SKM-1 treated with dmso at 0.1 percent for 144 hours (cell line): ENCODE data around the gene PPP1CA.
"Not testable (repeated sequence)": the region's sequence is repeated elsewhere in the genome, so short reads cannot be mapped to it uniquely, and the experiment has no call there.

Source experiments
- DNase-seq: peaks from one replicate; lab custom pipeline; 2025; ENCODE audit not compliant: unreplicated experiment; lab: John Stamatoyannopoulos, UW

PPP1CA gene

DNA sequence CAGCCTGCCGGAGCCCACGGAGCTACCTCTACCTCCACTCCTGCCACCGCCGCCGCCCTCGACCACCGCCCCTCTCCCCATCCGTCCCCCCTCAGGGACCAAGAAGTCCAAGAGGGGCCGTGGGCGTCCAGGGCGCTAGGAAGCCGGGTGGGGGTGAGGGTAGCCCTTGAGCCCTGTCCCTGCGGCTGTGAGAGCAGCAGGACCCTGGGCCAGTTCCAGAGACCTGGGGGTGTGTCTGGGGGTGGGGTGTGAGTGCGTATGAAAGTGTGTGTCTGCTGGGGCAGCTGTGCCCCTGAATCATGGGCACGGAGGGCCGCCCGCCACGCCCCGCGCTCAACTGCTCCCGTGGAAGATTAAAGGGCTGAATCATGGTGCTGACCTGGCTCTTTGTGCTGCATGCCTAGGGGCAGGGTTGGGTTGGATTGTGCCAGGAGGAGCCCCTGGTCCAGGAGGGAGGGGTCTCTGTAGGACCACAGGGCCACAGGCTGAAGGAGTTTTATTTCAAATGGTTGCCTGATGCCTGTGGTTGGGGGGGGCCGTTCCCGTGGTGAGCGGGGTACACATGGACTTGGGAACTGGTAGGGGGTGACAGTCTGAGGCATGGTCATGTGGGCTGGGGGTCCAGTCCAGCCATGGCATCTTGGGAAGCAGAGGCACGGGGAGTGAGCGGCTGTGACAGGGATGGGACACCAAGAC is 33.5 kb upstream of the PPP1CA start:
- DNase-seq = no peak

DNA sequence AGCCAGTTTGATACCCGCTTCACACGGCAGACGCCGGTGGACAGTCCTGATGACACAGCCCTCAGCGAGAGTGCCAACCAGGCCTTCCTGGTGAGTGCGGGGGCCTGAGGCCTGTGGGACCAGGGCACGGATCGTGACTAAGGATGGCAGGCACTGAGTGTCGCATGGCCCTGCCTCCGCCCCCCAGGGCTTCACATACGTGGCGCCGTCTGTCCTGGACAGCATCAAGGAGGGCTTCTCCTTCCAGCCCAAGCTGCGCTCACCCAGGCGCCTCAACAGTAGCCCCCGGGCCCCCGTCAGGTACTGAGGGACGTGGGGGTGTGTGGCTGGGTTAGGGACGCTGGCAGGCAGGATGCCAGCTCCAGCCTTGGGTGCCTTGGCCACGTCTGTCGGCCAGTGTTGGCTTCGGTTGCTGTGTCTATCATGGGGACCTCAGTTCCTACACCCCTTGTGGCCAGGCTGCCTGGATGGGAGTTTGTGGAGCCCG is 32.8 kb upstream of the PPP1CA start:
- no peak for DNase-seq

DNA sequence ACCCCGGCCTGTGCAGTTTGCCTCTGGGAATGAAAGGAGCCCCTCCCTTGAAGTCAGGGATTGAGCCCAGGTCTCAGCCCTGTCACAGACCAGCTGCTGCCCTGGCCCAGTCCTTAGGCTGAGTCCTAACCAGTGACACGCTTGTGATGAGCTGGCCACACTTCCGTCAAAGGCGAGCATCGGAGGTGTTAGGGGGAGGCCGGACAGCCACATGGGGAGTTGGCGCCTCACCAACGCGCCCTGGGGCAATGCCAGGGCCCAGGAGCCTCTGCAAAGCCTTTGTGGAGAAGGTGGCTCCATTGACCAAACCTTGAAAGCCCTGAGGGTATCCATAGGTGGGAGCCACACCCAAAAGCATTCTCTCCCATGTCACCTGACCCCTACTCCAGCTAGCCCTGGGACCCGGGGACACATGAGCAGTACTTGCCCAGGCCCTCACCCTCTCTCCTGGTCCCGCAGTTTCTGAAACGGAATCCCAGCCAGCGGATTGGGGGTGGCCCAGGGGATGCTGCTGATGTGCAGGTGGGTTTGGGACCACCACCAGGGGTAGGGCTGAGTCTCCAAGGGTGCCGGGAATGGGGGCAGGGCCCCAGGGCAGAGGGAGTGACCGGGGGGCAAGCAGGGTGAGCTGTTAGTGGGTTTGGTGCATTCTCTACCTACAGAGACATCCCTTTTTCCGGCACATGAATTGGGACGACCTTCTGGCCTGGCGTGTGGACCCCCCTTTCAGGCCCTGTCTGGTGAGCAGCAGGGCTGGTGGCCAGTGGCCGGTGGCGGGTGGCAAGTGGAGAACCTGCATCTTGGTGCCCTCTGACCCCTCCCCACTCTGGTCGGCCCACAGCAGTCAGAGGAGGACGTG is 32.1 kb upstream of the PPP1CA start:
- no peak for DNase-seq

DNA sequence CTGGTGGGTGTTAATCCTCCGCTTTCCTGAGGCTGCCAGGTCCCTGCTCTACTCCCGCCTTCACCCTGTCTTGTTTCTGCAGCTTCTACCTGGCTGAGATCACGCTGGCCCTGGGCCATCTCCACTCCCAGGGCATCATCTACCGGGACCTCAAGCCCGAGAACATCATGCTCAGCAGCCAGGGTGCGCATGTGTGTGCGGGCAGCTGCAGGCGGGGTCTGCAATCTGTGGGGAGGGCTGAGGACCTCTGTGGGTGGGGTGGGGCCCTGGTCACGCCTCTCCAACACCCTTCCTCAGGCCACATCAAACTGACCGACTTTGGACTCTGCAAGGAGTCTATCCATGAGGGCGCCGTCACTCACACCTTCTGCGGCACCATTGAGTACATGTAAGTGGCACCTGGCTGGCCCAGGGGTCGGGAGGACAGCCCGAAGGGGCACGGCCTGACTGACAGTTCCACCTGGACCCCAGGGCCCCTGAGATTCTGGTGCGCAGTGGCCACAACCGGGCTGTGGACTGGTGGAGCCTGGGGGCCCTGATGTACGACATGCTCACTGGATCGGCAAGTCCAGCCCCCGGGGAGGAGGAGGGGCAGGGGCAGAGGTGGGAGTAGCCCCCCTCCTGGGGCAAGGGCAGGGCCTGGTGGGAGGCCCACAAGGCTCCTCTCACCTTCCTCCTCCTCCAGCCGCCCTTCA is 31.1 kb upstream of the PPP1CA start:
- no peak for DNase-seq

DNA sequence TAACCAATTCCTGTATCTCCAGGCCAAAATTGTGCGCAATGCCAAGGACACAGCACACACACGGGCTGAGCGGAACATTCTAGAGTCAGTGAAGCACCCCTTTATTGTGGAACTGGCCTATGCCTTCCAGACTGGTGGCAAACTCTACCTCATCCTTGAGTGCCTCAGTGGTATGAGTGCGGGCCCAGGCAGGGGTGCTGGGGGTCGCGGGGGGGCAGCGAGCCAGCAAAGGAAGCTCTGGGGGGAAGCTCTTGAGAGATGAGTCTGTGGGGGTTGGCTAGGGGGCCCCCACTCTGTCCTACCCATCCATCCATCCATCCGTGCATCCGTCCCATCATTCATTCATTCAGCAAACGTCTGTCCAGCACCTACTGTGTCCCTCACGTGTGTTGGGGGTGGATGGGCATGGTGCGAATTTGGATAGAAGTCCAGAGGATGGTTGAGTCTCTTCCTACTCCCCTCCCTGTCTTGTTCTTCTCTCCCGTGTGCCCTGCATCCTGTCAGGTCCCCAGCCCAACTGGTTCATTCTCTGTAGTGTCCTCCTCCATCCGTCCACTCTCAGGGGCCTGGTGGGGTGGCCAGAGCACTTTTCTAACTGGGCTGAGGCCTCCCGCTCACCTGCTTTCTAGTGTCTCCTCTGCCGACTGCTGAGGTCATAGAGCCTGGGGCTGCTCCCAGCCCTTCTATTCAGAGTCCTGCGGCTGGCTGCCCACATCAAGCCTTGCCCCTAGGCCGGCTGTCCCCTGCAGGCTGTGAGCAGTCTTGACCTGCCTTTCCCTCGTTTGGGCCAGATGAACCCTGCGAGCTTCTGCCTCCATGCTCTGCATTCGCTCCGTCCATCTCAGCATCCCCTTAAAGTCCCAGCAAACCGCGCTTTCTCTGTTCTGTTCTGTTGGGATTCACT is 29.9 kb upstream of the PPP1CA start:
- DNase-seq = no peak

DNA sequence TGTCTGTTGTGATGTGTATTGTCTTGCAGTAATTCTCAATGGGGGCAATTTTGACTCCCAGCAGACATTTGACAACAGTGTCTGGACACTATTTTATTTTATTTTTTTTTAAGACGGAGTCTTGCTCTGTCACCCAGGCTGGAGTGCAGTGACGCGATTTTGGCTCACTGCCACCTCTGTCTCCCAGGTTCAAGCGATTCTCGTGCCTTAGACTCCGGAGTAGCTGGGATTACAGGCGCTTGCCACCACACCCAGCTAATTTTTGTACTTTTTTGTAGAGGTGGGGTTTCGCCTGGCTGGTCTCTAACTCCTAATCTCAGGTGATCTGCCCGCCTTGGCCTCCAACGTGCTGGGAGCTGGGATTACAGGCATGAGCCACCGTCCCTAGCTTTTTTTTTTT is 28.1 kb upstream of the PPP1CA start:
- no peak for DNase-seq

DNA sequence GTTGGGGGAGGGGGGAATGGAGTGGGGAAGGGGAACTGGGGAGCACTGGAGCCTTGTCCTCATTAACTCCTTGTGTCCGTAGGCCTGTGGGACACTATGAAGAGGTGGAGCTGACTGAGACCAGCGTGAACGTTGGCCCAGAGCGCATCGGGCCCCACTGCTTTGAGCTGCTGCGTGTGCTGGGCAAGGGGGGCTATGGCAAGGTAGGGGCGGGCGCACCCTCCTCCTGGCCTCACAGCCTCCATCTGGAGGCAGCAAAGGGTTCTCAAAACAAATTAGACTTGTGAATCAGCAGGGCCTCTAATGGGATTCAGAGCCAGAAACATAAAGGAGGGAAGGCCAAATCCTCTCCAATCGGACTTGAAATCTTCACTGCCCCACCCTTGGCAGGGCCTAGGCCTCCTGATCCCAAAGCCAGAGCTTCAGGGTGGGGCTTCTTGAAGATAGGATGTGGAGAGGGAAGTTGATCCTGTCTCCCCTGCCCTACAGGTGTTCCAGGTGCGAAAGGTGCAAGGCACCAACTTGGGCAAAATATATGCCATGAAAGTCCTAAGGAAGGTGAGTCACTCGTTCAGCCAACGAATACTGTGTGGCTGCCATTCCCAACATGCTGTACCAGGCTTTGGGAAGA is 27.5 kb upstream of the PPP1CA start:
- no peak for DNase-seq

DNA sequence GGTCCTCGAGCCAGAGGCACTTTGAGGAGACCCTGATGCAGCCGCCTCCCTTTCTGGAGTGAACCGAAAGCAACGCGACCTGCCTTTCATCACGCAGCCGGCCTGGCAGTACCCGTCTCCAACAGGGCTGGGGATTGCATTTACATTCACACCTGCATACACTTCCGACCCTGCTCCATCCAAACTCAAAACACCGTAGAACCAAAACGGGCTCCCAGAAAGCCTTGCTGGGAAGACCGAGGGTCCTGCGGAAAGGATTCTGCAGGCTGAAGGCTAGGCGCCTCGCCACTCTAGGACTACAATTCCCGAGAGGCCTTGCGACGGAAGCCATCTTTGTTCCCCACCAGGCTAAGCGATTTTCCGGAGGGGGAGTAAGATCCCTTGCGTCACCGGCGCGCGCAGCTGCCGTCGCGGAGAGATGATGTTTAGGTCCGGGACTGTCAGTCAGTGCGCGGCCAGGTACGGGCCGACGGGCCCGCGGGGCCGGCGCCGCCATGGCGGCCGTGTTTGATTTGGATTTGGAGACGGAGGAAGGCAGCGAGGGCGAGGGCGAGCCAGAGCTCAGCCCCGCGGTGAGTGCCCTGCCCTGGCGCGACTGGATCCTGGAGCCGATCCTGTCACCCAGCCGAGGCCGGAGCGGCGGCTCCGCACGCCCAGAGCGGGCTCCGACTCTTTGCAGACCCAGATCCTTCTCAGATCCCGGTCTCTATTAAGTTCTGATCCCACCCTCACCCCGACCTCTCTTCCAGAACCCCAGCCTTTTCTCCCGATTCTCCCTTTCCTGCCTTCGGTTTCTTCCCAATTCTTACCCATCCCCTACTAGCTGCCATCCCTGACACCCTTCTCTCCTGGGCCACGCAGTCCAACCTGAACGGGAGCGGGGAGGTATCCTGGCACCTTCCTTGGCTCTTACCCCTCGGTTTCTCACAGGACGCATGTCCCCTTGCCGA is 26.7 kb upstream of the PPP1CA start, which contains the start of gene RPS6KB2:
Gene RPS6KB2 (plus strand): TSS at position 443 of the 950 bp plus-strand sequence. CDS start 52 bp downstream, at position 495.
- DNase-seq = peak; percentile 93

DNA sequence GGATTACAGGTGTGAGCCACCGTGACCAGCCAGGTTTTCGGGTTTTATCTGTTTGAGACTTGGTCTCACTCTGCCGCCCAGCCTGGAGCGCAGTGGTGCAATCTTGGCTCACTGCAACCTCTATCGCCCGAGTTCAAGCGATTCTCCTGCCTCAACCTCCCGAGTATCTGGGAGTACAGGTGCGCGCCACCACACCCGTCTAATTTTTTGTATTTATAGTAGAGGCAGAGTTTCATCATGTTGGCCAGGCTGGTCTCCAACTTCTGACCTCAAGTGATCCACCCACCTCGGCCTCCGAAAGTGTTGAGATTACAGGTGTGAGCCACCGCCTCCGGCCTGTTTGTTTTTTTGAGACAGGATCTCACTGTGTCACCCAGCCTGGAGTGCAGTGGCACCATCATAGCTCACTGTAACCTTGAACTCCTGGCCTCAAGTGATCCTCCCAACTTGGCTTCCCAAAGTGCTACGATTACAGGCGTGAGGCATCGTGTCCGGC is 25.8 kb upstream of the PPP1CA start:
- not testable (repeated sequence) for DNase-seq

DNA sequence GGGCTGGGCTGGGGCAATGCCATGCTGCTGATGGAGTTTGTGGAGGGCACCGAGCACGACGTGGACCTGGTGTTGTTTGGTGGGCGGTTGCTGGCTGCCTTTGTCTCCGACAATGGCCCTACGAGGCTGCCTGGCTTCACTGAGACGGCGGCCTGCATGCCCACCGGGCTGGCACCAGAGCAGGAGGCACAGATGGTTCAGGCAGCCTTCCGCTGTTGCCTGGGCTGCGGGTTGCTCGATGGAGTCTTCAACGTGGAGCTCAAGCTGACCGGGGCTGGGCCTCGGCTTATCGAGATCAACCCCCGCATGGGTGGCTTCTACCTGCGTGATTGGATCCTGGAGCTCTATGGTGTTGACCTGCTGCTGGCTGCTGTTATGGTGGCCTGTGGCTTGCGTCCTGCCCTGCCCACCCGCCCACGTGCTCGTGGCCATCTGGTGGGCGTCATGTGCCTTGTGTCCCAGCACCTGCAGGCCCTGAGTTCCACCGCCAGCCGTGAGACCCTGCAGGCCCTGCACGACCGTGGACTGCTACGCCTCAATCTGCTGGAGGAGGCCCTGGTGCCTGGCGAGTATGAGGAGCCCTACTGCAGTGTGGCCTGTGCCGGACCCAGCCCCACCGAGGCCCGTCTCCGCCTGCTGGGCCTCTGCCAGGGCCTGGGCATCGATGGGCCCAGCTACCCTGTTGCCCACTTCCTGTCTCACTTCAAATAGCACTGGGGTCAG is 22.4 kb upstream of the PPP1CA start:
- DNase-seq = no peak

DNA sequence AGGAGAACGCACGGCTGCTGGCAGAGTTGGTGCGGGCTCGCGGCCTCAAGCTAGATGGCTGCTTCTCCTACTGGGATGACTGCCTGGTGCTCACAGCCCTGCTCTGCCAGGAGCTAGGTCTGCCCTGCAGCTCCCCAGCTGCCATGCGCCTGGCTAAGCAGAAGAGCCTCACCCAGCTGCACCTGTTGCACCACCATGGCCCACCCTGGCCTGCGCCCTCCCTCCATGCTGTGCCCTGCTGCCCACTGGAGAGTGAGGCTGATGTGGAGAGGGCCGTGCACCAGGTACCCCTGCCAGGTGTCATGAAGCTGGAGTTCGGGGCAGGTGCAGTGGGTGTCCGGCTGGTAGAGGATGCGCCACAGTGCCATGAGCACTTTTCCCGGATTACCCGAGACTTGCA is 21.8 kb upstream of the PPP1CA start:
- DNase-seq = no peak

DNA sequence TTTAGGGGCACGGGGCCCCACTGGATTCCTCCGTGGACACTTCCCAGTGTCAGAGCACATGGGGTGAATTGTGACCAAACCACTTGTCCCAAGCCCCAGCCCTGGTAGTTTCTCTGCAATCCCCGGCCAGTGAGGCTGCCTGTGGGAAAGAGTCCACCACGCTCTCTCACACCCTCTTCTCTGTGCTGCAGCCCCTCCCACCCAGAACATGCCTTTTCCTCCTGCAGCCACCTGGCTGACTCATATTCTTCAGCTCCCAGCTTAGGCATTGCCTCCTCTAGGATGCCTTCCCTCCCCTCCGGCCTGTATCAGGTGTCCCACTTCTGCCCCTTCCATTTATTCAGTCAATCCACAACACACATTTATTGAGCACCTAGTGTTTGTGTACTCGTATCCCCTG is 21.2 kb upstream of the PPP1CA start:
- no peak for DNase-seq

DNA sequence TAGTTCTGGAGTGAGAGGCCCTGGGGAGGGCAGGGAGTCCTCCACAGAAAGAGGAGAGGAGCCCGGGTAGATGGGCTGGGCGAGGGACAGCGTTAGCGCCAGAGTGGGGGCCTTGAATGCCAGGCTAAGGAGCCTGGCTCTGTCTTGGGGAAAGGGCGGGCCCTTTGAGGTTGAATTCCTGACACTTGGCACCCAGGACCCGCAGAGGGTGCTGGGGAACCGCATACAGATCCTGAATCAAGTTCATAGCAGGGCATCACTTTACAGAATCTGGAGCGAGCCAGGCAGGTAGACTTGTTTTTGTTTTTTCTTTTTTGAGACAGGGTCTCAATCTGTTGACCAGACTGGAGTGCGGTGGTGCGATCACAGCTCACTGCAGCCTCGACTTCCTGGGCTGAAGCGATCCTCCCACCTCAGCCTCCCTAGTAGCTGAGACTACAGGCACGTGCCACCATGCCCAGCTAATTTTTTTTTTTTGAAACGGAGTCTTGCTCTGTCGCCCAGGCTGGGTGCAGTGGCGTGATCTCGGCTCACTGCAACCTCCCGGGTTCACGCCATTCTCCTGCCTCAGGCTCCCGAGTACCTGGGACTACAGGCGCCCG is 19.9 kb upstream of the PPP1CA start:
- DNase-seq = no peak

DNA sequence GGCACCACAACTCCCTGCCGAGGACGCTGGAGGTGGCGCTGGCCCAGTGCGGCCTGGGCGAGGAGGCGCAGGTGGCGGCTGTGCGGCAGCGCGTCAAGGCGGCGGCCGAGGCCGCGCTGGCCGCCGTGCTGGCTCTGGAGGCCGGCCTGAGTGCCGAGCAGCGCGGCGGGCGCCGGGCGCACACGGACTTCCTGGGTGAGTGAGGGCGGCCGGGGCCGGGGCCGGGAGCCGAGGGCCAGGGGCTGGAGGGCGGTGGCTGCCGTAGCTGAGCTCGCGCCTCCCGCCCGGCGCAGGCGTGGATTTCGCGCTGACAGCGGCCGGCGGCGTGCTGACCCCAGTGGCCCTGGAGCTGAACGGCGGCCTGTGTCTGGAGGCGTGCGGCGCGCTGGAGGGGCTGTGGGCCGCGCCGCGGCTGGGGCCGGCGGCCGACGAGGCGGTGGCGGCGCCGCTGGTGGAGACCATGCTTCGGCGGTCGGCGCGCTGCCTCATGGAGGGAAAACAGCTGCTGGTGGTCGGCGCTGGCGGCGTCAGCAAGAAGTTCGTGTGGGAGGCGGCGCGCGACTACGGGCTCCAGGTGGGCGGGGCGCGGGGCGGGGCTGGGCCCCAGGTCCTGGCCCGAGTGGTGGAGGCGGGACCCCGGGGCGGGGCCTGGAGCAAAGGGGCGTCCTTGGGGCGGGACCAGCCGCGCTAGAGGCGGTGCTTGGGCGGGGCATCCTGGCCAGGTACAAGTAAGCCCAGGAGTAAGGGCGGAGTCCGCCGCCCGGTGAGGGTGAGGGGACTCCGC is 19.2 kb upstream of the PPP1CA start:
- DNase-seq = peak; percentile 68

DNA sequence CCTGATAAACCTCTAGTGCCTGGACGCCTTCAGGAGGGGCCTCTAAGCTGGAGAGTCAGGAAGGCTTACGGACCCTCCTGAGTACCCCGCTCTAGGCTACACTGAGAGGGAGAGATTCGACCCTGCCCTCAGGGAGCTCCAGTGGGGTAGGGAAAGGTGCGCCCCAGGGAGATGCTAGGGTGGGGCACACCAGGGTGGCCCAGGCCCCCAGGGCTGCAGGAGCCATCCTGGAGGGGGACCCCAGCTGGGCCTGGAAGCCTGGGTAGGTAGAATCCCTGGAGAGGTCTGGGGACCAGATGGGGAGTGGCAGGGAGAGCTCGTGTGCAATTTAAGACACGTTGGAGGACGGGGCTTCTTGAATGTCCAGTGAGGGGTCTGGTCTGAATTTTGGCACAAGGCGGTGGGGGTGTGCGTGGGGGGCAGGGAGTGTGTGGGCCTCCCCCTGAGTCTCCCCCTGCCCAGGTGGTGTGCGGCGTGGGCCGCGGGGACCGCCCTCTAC is 18.5 kb upstream of the PPP1CA start:
- no peak for DNase-seq

DNA sequence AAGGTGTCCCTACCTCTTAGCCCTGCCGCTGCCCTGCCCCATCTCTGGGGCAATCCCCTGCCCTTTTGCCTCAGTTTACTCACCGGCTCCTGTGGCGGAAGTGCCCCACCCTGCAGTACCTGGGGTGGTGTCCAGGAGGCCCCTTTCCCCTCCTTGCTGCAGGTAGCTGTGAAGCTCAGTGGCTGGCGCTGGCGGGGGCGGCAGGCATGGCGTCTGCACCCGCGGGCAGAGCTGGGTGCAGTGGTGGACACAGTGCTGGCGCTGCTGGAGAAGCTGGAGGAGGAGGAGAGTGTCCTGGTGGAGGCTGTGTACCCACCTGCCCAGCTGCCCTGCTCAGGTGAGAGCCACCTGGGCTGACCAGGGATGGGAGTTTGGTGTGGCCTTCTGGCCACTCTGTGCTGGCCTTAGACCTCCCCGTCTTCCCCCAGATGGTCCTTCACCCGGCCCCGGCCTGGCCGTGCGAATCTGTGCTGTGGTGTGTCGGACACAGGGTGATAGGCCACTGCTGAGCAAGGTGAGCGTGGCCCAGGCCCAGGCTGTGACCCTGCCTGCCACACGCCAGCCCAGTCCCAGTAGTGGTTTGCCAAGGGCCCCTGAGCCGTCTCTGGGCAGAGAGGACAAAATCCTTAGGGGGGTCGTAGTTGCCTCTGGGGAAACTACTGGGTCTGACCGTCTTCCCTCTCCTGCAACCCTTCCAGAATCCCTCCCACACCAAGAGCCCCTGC is 17.8 kb upstream of the PPP1CA start:
- no peak for DNase-seq
